Adrenal gland (tissue), 5 donors: ENCODE results near the gene DNMT1.

Source experiments
- POLR2A ChIP-seq, 2 donors: fragments of 450-650 bp; IDR thresholded peaks; one replicate each; pipeline ENCODE4 v1.6.1; 2017; ENCODE audit warnings: antibody characterized with exemption in 2 of 2, mild to moderate bottlenecking in 2 of 2, moderate library complexity in 1 of 2
- TF ChIP-seq, protein P1 (sequence below), 6 experiments: fragments of 450-650 bp in 4 of 6; fragments of 200-600 bp in 2 of 6; sonication (generic) in 1 of 6; IDR thresholded peaks; 1 replicate in 5 of 6; 2 replicates in 1 of 6; pipeline versions ENCODE4 v1.5.1 to v1.8.0; 2016 to 2021; ENCODE audit warnings: antibody characterized with exemption in 6 of 6, mild to moderate bottlenecking in 2 of 6, moderate library complexity in 1 of 6
- donor health status: DM: no; HTN: no; CAD: no.

DNA sequence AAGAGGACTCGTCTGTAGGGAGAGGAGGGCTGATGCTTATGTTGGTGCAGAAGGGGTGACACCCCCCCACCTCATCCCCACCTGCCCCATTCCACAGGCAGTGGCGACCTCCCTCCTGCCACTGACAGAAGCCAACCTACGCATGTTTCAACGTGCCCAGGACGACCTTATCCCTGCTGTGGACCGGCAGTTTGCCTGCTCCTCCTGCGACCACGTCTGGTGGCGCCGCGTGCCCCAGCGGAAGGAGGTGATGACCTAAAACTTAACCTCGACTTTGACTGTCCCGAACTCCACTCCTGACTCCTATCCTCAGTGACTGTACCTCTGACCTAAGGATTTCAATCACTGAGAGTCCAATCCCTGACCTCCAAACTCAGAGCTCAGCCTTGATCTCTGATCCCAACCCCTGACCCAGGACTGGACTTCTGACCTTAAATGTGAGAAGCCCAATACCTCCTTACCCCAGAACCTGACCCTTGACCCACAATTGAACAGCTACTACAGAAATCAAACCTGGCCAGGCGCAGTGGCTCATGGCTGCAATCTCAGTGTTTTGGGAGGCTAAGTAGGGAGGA is 104.9 kb downstream of the DNMT1 start:
- TF ChIP-seq POLR2A (IDR thresholded peaks at IDR 0.05): no peak
- TF ChIP-seq, protein P1, sequence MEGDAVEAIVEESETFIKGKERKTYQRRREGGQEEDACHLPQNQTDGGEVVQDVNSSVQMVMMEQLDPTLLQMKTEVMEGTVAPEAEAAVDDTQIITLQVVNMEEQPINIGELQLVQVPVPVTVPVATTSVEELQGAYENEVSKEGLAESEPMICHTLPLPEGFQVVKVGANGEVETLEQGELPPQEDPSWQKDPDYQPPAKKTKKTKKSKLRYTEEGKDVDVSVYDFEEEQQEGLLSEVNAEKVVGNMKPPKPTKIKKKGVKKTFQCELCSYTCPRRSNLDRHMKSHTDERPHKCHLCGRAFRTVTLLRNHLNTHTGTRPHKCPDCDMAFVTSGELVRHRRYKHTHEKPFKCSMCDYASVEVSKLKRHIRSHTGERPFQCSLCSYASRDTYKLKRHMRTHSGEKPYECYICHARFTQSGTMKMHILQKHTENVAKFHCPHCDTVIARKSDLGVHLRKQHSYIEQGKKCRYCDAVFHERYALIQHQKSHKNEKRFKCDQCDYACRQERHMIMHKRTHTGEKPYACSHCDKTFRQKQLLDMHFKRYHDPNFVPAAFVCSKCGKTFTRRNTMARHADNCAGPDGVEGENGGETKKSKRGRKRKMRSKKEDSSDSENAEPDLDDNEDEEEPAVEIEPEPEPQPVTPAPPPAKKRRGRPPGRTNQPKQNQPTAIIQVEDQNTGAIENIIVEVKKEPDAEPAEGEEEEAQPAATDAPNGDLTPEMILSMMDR (IDR thresholded peaks at IDR 0.05): no peak
